ENCODE results near the gene ZNF506.

Gene ZNF506

GRCh38 chr19:19743176-19743575 is 78.4 kb downstream of the ZNF506 start:
- intact Hi-C loops (cut with DNase I; ENCODE audit: low total_unique reads), result no loop called here
- no peak overlapping the region for H3K27ac ChIP-seq
- H3K4me1 ChIP-seq, result no peaks in the 10 kb centered on the region

DNA sequence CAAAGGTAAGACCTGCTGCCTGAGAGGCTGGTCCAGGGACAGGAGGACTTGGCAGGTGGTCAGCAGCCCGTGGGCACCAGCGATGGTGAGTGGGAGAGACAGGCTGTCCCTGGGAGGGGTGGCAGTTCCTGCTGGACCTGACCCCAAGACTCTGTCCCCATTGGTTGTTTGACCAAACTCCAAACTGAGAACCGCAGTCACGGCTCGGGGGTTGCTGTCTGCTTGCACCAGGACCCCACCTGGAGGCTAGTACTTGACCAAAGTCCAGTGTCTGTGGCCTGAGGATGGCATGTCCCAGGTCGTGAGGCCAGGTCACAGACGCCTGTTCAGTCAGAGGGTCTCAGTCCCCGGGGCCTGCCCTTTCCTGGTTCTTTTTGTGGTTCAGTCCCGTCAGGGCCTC is 78.8 kb downstream of the ZNF506 start:
- TF ChIP-seq CTCF (IDR thresholded peaks at IDR 0.05), result no peak
- Histone ChIP-seq H3K27ac (no peak overlapping the region), H3K4me3 (no peak overlapping the region), H3K9me3 (no peaks in the 10 kb centered on the region), H3K27me3 (peaks cover 0 to 13% of the 10 kb centered on the region in 2 donors), H3K36me3 (no peaks in the 10 kb centered on the region), H3K4me1 (no peaks in the 10 kb centered on the region)
- intact Hi-C loops (cut with DNase I; ENCODE audit: low total_unique reads), result no loop called here
- no peak for DNase-seq

More at GRCh38 chr19:19743176-19743575, 78.4 kb downstream of the ZNF506 start:
- no peak for DNase-seq
- peaks cover 0 to 13% of the 10 kb centered on the region in 2 donors for H3K27me3 ChIP-seq
- no peaks in the 10 kb centered on the region for H3K9me3 ChIP-seq
- no peak overlapping the region for H3K4me3 ChIP-seq
- no peak for TF ChIP-seq CTCF (IDR thresholded peaks at IDR 0.05)
- no peaks in the 10 kb centered on the region for H3K36me3 ChIP-seq

Data from tibial artery (tissue), 4 donors.